Activated B cell treated with CpG ODN at 0.5 μM for 24 hours (primary cell): ENCODE measurements around the gene KRT75. TPM values are rescaled to one million over a fixed set of nuclear protein-coding genes. Genes with fewer than 3 reads are reported as not detected.
"Not testable (repeated sequence)": the region's sequence is repeated elsewhere in the genome, so short reads cannot be mapped to it uniquely, and the experiment has no call there.

ENCODE experiments used
- ATAC-seq: fragments of 200-7000 bp; cut with Tn5 transposase; one replicate; pipeline ENCODE4 v1.10.0; 2021; ENCODE audit warnings: low read depth, mild to moderate bottlenecking, moderate library complexity
- CTCF ChIA-PET: fragments of 350-600 bp; sonication (Branson Sonifier 250); formaldehyde crosslinking; loops from one replicate; lab custom pipeline; 2021; ENCODE audit warnings: antibody characterized with exemption; lab: Charles Lee
- POLR2A ChIA-PET: fragments of 350-600 bp; sonication (Branson Sonifier 250); formaldehyde crosslinking; loops from one replicate; lab custom pipeline; 2021; ENCODE audit warnings: antibody characterized with exemption; lab: Charles Lee
- DNase-seq: peaks from one replicate; pipeline ENCODE4 v3.0.0; 2022
- H3K27ac Mint-ChIP-seq: one replicate; pipeline ENCODE4 v1.8.0; 2020; ENCODE audit warnings: mixed read lengths
- H3K27me3 Mint-ChIP-seq: one replicate; pipeline ENCODE4 v1.8.0; 2021; ENCODE audit warnings: mixed read lengths
- H3K36me3 Mint-ChIP-seq: one replicate; pipeline ENCODE4 v1.8.0; 2021; ENCODE audit warnings: low read depth, mixed read lengths
- H3K4me1 Mint-ChIP-seq: one replicate; pipeline ENCODE4 v1.8.0; 2021; ENCODE audit warnings: mixed read lengths
- H3K4me3 Mint-ChIP-seq: one replicate; pipeline ENCODE4 v1.8.0; 2020; ENCODE audit warnings: mild to moderate bottlenecking, mixed read lengths
- H3K9me3 Mint-ChIP-seq: one replicate; pipeline ENCODE4 v1.8.0; 2020; ENCODE audit warnings: mixed read lengths
- intact Hi-C: fragments of 100-400 bp; cut with micrococcal nuclease; formaldehyde crosslinking; loops from one replicate; pipeline ENCODE4 v1.15.1; 2024
- total RNA-seq: library from RNA; stranded (reverse); gene quantifications from 2 replicates; pipeline ENCODE4 v1.2.3, GENCODE V29; 2022
- TF ChIP-seq, protein P1 (sequence below): fragments of 200-600 bp; IDR thresholded peaks from one replicate; pipeline ENCODE4 v1.8.0; 2022; ENCODE audit warnings: antibody characterized with exemption, mild to moderate bottlenecking

Gene KRT75
- total RNA-seq, 1 donor from 2014 or later = not detected

GRCh38 chr12:52454411-52455201, 20.4 kb upstream of the KRT75 start:
- H3K27me3 Mint-ChIP-seq = peaks cover 13% of the 10 kb centered on the region

DNA sequence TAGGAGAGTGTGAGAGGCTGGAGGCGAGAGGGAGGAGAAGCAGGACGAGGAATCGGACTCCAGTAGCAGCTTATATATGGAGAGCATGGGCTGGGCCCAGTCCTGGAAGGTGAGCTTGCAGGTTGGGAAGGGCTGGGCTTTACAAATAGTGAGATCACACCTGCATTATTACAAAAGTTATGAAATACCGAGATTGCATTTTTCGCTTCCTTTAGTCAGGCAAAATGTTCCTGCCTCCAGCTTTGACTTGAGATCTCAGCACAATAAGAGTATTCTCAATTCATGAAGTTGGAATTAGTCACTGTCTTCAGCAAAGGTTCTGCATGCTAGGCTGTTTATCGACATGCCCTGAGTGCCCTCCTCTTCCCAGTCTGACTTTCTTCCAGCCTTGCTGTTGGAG, 17.9 kb upstream of the KRT75 start, which contains the start of gene KRT6B:
TSS of gene KRT6B (minus strand) at position 46 of the 400 bp plus-strand sequence. CDS start 68 bp downstream, outside the sequence.
- intact Hi-C loops = no loop called here
- Mint-ChIP-seq H3K4me1 (no peaks in the 10 kb centered on the region), H3K36me3 (no peaks in the 10 kb centered on the region), H3K27ac (no peak within 1 kb of the TSS), H3K9me3 (no peaks in the 10 kb centered on the region), H3K27me3 (peaks cover 6% of the 10 kb centered on the region), H3K4me3 (no peak within 1 kb of the TSS)
- DNase-seq (no peak), ATAC-seq (no peak)
- ChIA-PET POLR2A (no interaction called here), CTCF (no interaction called here)
- TF ChIP-seq, protein P1, sequence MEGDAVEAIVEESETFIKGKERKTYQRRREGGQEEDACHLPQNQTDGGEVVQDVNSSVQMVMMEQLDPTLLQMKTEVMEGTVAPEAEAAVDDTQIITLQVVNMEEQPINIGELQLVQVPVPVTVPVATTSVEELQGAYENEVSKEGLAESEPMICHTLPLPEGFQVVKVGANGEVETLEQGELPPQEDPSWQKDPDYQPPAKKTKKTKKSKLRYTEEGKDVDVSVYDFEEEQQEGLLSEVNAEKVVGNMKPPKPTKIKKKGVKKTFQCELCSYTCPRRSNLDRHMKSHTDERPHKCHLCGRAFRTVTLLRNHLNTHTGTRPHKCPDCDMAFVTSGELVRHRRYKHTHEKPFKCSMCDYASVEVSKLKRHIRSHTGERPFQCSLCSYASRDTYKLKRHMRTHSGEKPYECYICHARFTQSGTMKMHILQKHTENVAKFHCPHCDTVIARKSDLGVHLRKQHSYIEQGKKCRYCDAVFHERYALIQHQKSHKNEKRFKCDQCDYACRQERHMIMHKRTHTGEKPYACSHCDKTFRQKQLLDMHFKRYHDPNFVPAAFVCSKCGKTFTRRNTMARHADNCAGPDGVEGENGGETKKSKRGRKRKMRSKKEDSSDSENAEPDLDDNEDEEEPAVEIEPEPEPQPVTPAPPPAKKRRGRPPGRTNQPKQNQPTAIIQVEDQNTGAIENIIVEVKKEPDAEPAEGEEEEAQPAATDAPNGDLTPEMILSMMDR = no peak

More at GRCh38 chr12:52454411-52455201, 20.4 kb upstream of the KRT75 start:
- Mint-ChIP-seq H3K4me3 (no peak overlapping the region), H3K9me3 (no peaks in the 10 kb centered on the region), H3K36me3 (no peaks in the 10 kb centered on the region), H3K4me1 (no peaks in the 10 kb centered on the region), H3K27ac (no peak overlapping the region)
- ATAC-seq = no peak
- TF ChIP-seq, protein P1 = no peak
- no peak for DNase-seq
- intact Hi-C loops = no loop called here
- ChIA-PET POLR2A (no interaction called here), CTCF (no interaction called here)

GRCh38 chr12:52448228-52448627, 14.1 kb upstream of the KRT75 start:
- TF ChIP-seq, protein P1 = no peak
- Mint-ChIP-seq H3K4me1 (no peaks in the 10 kb centered on the region), H3K36me3 (no peaks in the 10 kb centered on the region), H3K4me3 (no peak overlapping the region), H3K9me3 (no peaks in the 10 kb centered on the region), H3K27me3 (peaks cover 19% of the 10 kb centered on the region), H3K27ac (no peak overlapping the region)
- intact Hi-C loops = no loop called here
- ATAC-seq (no peak), DNase-seq (no peak)
- ChIA-PET POLR2A (no interaction called here), CTCF (no interaction called here)

DNA sequence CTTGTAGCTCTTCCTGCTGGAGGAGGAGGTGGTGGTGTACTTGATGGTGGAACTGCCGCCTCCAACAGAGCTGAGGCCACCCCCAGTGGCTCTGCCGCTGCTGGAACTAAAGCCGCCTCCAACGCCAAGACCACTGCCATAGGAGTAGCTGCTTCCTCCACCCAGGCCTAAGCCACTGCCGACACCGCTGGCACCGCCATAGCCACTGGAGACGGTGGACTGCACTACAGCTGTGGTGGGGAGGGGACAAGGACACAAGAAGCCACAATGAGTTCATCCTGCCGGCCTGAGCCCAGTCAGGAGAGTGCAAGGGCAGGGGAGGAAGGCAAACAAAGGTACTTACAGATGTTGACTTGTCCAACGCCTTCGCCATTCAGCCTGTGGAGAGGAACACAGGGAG, 13.0 kb upstream of the KRT75 start:
- H3K4me3 Mint-ChIP-seq, H3K36me3 Mint-ChIP-seq, POLR2A ChIA-PET, H3K4me1 Mint-ChIP-seq, intact Hi-C loops, DNase-seq, CTCF ChIA-PET, H3K27ac Mint-ChIP-seq, H3K9me3 Mint-ChIP-seq, ATAC-seq: not testable (repeated sequence)
- H3K27me3 Mint-ChIP-seq = peaks cover 25% of the 10 kb centered on the region

DNA sequence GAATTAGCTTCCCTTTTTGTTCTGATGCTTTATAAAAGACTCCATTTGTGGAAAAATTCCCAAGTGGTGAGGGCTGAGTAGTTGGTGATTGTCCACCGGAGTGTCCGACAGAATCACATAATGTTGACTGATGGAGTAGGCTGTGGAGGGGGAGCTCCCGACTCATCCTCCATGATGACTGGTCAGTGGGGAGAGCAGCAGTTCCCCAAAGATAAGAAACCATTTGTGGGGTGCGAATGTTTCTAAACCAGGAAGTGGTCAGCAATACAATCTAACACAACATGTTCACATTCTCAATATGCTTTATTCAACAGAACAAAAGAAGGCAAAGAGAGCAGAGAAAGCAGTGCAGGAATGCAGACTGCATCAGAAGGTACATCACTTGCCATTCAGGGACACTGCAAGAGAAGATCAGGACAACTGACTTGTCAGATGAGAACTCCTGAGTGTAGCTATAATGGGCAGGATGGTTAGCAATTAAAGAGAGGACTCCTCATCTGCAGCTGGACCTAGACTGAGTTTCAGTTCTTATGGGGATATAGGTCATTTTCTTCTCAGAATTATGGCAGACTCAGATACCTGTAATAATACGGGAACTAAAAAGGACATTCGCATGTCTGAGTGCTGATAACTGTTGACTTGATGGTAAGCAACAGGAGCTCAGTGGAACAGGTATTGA, 12.3 kb upstream of the KRT75 start:
- H3K4me3 Mint-ChIP-seq = no peak overlapping the region
- DNase-seq (no peak), ATAC-seq (no peak)
- H3K36me3 Mint-ChIP-seq = no peaks in the 10 kb centered on the region
- intact Hi-C loops = no loop called here
- CTCF ChIA-PET = no interaction called here
- H3K9me3 Mint-ChIP-seq = no peaks in the 10 kb centered on the region
- no peaks in the 10 kb centered on the region for H3K4me1 Mint-ChIP-seq
- peaks cover 26% of the 10 kb centered on the region for H3K27me3 Mint-ChIP-seq
- TF ChIP-seq, protein P1 = no peak
- POLR2A ChIA-PET = no interaction called here
- H3K27ac Mint-ChIP-seq = no peak overlapping the region
